HEK293T (cell line): Measurements from ENCODE around the gene TRIP13.
"Not testable (repeated sequence)": the region's sequence is repeated elsewhere in the genome, so short reads cannot be mapped to it uniquely, and the experiment has no call there.

Source experiments
- FOXK2 ChIP-seq: fragments of 450-650 bp; IDR thresholded peaks from 2 replicates; pipeline ENCODE4 v1.6.1; 2016; ENCODE audit warnings: mild to moderate bottlenecking
- SP1 ChIP-seq: fragments of 450-650 bp; IDR thresholded peaks from 2 replicates; pipeline ENCODE4 v1.6.1; 2017
- TARDBP ChIP-seq: fragments of 450-650 bp; IDR thresholded peaks from 2 replicates; pipeline ENCODE4 v1.6.1; 2016
- TF ChIP-seq, protein P1 (sequence below): fragments of 450-650 bp; IDR thresholded peaks from 2 replicates; pipeline ENCODE4 v1.6.1; 2016

- not testable (repeated sequence) for TF ChIP-seq SP1, FOXK2, TARDBP
- TF ChIP-seq, protein P1, sequence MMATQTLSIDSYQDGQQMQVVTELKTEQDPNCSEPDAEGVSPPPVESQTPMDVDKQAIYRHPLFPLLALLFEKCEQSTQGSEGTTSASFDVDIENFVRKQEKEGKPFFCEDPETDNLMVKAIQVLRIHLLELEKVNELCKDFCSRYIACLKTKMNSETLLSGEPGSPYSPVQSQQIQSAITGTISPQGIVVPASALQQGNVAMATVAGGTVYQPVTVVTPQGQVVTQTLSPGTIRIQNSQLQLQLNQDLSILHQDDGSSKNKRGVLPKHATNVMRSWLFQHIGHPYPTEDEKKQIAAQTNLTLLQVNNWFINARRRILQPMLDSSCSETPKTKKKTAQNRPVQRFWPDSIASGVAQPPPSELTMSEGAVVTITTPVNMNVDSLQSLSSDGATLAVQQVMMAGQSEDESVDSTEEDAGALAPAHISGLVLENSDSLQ: not testable (repeated sequence)
These were observed 46.0 kb upstream of the TRIP13 start for GRCh38 chr5:846602-847091.
